ENCODE results near the gene ATP8B4.

DNA sequence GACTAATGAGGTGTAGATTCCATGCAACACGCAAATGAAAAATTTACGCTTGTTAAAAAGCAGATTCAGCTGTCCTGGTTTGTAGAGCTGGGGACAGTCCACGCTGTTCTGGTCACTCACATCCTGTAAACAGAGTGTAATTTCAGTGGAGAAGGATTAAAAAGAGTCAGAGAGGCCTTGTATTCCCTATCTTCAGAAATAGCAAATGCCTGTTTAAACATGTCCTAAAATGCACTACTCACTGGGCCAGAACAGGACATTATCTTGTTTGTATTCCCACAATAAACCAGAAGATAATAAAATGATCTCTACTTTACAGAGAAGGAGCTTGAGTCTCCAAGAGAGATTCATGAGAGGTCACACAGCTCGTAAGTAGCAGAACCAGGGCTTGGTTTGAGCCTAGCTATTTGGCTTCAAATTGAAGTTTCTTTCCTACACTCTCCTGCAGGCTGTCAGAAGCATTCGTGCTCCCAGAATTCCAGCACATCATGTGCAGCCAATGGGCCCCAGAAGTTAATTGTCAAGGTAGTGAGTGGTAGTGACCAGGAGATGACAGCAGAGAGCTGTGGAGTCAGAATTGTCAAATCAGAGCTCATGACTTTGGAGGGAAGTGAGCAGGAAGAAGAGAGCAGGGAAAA lies 242.5 kb downstream of the ATP8B4 start:
- TF ChIP-seq CHD4 (IDR thresholded peaks at IDR 0.05) (no peak), SIX5 (IDR thresholded peaks at IDR 0.05; ENCODE audit: low read depth, low read length, severe bottlenecking) (no peak), CEBPB (IDR thresholded peaks at IDR 0.05; ENCODE audit: borderline replicate concordance in 1 of 2, low read depth in 2 of 2, low read length in 2 of 2) (no peak), JUNB (IDR thresholded peaks at IDR 0.05) (no peak), TAF1 (IDR thresholded peaks at IDR 0.05; ENCODE audit: borderline replicate concordance, low read depth, low read length) (no peak), RAD21 (IDR thresholded peaks at IDR 0.05; ENCODE audit: insufficient read depth, low read depth, low read length) (peak; percentile 58), YY1 (IDR thresholded peaks at IDR 0.05; ENCODE audit: low read depth, low read length) (no peak), ZNF274 (IDR thresholded peaks at IDR 0.05; ENCODE audit: insufficient read depth, insufficient read length) (no peak)
- TF ChIP-seq, protein P1, sequence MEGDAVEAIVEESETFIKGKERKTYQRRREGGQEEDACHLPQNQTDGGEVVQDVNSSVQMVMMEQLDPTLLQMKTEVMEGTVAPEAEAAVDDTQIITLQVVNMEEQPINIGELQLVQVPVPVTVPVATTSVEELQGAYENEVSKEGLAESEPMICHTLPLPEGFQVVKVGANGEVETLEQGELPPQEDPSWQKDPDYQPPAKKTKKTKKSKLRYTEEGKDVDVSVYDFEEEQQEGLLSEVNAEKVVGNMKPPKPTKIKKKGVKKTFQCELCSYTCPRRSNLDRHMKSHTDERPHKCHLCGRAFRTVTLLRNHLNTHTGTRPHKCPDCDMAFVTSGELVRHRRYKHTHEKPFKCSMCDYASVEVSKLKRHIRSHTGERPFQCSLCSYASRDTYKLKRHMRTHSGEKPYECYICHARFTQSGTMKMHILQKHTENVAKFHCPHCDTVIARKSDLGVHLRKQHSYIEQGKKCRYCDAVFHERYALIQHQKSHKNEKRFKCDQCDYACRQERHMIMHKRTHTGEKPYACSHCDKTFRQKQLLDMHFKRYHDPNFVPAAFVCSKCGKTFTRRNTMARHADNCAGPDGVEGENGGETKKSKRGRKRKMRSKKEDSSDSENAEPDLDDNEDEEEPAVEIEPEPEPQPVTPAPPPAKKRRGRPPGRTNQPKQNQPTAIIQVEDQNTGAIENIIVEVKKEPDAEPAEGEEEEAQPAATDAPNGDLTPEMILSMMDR (IDR thresholded peaks at IDR 0.05 in 2 of 3, conservative IDR thresholded peaks at IDR 0.05 in 1 of 3; ENCODE audit: control insufficient read depth in 2 of 3, extremely low read depth in 1 of 3, insufficient read depth in 1 of 3, low read depth in 3 of 3, low read length in 3 of 3): peak; percentile 28 to 39 (median 37); a peak in 4 of 6 replicates
- TF ChIP-seq, protein P2, sequence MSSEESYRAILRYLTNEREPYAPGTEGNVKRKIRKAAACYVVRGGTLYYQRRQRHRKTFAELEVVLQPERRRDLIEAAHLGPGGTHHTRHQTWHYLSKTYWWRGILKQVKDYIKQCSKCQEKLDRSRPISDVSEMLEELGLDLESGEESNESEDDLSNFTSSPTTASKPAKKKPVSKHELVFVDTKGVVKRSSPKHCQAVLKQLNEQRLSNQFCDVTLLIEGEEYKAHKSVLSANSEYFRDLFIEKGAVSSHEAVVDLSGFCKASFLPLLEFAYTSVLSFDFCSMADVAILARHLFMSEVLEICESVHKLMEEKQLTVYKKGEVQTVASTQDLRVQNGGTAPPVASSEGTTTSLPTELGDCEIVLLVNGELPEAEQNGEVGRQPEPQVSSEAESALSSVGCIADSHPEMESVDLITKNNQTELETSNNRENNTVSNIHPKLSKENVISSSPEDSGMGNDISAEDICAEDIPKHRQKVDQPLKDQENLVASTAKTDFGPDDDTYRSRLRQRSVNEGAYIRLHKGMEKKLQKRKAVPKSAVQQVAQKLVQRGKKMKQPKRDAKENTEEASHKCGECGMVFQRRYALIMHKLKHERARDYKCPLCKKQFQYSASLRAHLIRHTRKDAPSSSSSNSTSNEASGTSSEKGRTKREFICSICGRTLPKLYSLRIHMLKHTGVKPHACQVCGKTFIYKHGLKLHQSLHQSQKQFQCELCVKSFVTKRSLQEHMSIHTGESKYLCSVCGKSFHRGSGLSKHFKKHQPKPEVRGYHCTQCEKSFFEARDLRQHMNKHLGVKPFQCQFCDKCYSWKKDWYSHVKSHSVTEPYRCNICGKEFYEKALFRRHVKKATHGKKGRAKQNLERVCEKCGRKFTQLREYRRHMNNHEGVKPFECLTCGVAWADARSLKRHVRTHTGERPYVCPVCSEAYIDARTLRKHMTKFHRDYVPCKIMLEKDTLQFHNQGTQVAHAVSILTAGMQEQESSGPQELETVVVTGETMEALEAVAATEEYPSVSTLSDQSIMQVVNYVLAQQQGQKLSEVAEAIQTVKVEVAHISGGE (CRISPR knock-in tag; IDR thresholded peaks at IDR 0.05): no peak
- TF ChIP-seq, protein P3, sequence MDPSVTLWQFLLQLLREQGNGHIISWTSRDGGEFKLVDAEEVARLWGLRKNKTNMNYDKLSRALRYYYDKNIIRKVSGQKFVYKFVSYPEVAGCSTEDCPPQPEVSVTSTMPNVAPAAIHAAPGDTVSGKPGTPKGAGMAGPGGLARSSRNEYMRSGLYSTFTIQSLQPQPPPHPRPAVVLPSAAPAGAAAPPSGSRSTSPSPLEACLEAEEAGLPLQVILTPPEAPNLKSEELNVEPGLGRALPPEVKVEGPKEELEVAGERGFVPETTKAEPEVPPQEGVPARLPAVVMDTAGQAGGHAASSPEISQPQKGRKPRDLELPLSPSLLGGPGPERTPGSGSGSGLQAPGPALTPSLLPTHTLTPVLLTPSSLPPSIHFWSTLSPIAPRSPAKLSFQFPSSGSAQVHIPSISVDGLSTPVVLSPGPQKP (IDR thresholded peaks at IDR 0.05; ENCODE audit: low read depth, low read length): no peak

All from GM12878 (cell line).